ENCODE results near the gene LYPD6. TPM values are rescaled to one million over a fixed set of nuclear protein-coding genes. Genes with fewer than 3 reads are reported as not detected.

Gene LYPD6
- total RNA-seq, 1 experiment from 2014 or later = 8.6 TPM

DNA sequence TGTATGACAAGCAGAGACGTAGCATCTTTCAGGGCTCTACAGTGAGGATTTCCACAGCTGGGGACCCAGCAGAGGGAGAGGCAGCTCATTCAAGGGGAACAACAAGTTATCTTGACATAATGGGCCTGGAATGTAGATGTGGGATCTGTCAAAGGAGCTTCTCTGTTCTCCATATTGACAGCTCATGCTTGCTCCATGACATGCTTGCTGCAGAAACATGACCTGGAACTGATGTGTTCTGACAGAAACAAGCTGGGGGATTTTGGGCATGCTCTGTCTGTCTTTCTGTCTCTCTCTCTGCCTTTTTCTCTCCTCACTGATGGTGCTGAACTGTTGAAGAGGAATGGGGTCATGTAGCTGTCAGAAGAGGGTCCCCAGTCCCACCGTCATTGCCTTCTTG is 177.6 kb downstream of the LYPD6 start:
- DNase-seq (ENCODE audit: low spot score) = no peak

- no peak for DNase-seq (ENCODE audit: low spot score)
Observed at GRCh38 chr2:149513461-149513860, 183.1 kb downstream of the LYPD6 start.

All from H4 (cell line).